Panc1 (cell line): Measurements from ENCODE around the gene SKAP1. TPM values are rescaled to one million over a fixed set of nuclear protein-coding genes. Genes with fewer than 3 reads are reported as not detected.

Experiments used
- ATAC-seq: fragments of 200-7000 bp; cut with Tn5 transposase; 2 replicates; pipeline ENCODE4 v1.9.1; 2020; ENCODE audit warnings: mild to moderate bottlenecking, moderate library complexity
- BruUV-seq: library from RNA; stranded (reverse); fragments of 400-500 nt; replicated peaks from 2 replicates; lab custom pipeline; 2021; lab: Mats Ljungman, UMichigan
- CTCF ChIA-PET: fragments of 300-600 bp; sonication (Branson Sonifier 250); formaldehyde crosslinking; loops from one replicate; lab custom pipeline; 2022; ENCODE audit warnings: antibody characterized with exemption; lab: Charles Lee
- POLR2A ChIA-PET: fragments of 300-600 bp; sonication (Branson Sonifier 250); formaldehyde crosslinking; loops from one replicate; lab custom pipeline; 2022; ENCODE audit warnings: antibody characterized with exemption; lab: Charles Lee
- DNase-seq: peaks from one replicate; pipeline ENCODE4 v3.0.0-alpha.2; 2010; ENCODE audit warnings: low read depth, low spot score
- H3K27ac ChIP-seq: 2 replicates; pipeline ENCODE4 v1.5.1; 2011; ENCODE audit warnings: mild to moderate bottlenecking, low read length, inconsistent platforms
- H3K27me3 ChIP-seq: fragments of 200-500 bp; sonication (Bioruptor generic); 2 replicates; pipeline ENCODE4 v1.6.0; 2014; ENCODE audit warnings: low read length, inconsistent platforms; ENCODE audit not compliant: control insufficient read depth, insufficient read depth
- H3K36me3 ChIP-seq: fragments of 200-500 bp; sonication (Bioruptor generic); 2 replicates; pipeline ENCODE4 v1.5.1; 2014; ENCODE audit warnings: inconsistent platforms, mild to moderate bottlenecking, low read length, moderate library complexity; ENCODE audit not compliant: control insufficient read depth, insufficient read depth
- H3K4me1 ChIP-seq: 2 replicates; pipeline ENCODE4 v1.5.1; 2011; ENCODE audit warnings: inconsistent platforms, mild to moderate bottlenecking, low read length, moderate library complexity; ENCODE audit not compliant: control insufficient read depth, insufficient read depth
- H3K4me3 ChIP-seq, 2 experiments: 2 replicates each; pipeline ENCODE4 v1.5.1; 2011 to 2012; ENCODE audit warnings: low read depth in 2 of 2, low read length in 2 of 2, mild to moderate bottlenecking in 2 of 2, inconsistent platforms in 1 of 2, moderate library complexity in 1 of 2
- H3K9me3 ChIP-seq: fragments of 200-500 bp; sonication (Bioruptor generic); 2 replicates; pipeline ENCODE4 v1.5.1; 2014; ENCODE audit warnings: low read depth, mild to moderate bottlenecking, inconsistent platforms, low read length, moderate library complexity; ENCODE audit not compliant: control insufficient read depth, insufficient read depth
- CTCF ChIP-seq: fragments of 450-650 bp; IDR thresholded peaks from 2 replicates; pipeline ENCODE4 v1.5.1; 2017; ENCODE audit warnings: mild to moderate bottlenecking
- POLR2AphosphoS5 ChIP-seq: IDR thresholded peaks from 2 replicates; pipeline ENCODE4 v1.6.1; 2012; ENCODE audit warnings: mild to moderate bottlenecking, low read depth, low read length, moderate library complexity
- REST ChIP-seq, 2 experiments: IDR thresholded peaks; 2 replicates each; pipeline ENCODE4 v1.6.1; 2011 to 2012; ENCODE audit warnings: low read depth in 2 of 2, control low read depth in 1 of 2, low read length in 1 of 2, mild to moderate bottlenecking in 1 of 2, moderate library complexity in 1 of 2; ENCODE audit not compliant: insufficient read depth in 1 of 2
- SIN3A ChIP-seq: IDR thresholded peaks from 2 replicates; pipeline ENCODE4 v1.6.1; 2012; ENCODE audit warnings: low read depth, mild to moderate bottlenecking, low read length, moderate library complexity, borderline replicate concordance; ENCODE audit not compliant: insufficient read depth
- TCF7L2 ChIP-seq: IDR thresholded peaks from 2 replicates; pipeline ENCODE4 v1.6.1; 2011; ENCODE audit warnings: mild to moderate bottlenecking, low read depth, low read length, inconsistent platforms
- in situ Hi-C: cut with HindIII; loops from 2 replicates; pipeline ENCODE4 v1.10.0; 2016; ENCODE audit warnings: low sequenced_read_pairs, low pct_unique_long_range_greater_than_20kb
- intact Hi-C: fragments of 100-400 bp; cut with micrococcal nuclease; formaldehyde crosslinking; loops from one replicate; pipeline ENCODE4 v1.10.0; 2022; ENCODE audit not compliant: unreplicated experiment
- total RNA-seq: library from RNA; stranded (reverse); gene quantifications from one replicate; pipeline ENCODE4 v1.2.1, GENCODE V29; 2021; ENCODE audit not compliant: unreplicated experiment

Gene SKAP1
- total RNA-seq, 1 experiment from 2014 or later, result 0.90 TPM

GRCh38 chr17:48382989-48383388, 47.0 kb downstream of the SKAP1 start:
- TF ChIP-seq TCF7L2 (no peak), CTCF (no peak), REST (IDR thresholded peaks at IDR 0.05; ENCODE audit: insufficient read depth in 1 of 2, low read depth in 2 of 2, low read length in 1 of 2) (no peak), POLR2AphosphoS5 (no peak), SIN3A (no peak)
- no peaks in the 10 kb centered on the region for H3K36me3 ChIP-seq
- no TSS peak for BruUV-seq
- H3K9me3 ChIP-seq, result no peaks in the 10 kb centered on the region
- intact Hi-C loops (no loop called here), in situ Hi-C loops (no loop called here)
- no peak for DNase-seq
- no peak for ATAC-seq
- H3K4me1 ChIP-seq, result no peaks in the 10 kb centered on the region
- CTCF ChIA-PET, result no interaction called here
- H3K27me3 ChIP-seq, result no peaks in the 10 kb centered on the region
- no peak overlapping the region for H3K4me3 ChIP-seq
- no peak overlapping the region for H3K27ac ChIP-seq
- POLR2A ChIA-PET, result no interaction called here

- POLR2A ChIA-PET, result no interaction called here
- Histone ChIP-seq H3K36me3 (no peaks in the 10 kb centered on the region), H3K27ac (no peak overlapping the region), H3K4me3 (no peak overlapping the region), H3K4me1 (no peaks in the 10 kb centered on the region), H3K9me3 (no peaks in the 10 kb centered on the region), H3K27me3 (no peaks in the 10 kb centered on the region)
- intact Hi-C loops, result no loop called here
- BruUV-seq, result no TSS peak
- in situ Hi-C loops, result no loop called here
- ATAC-seq (no peak; the same call in 1 of the 2 replicates), DNase-seq (no peak)
- TF ChIP-seq CTCF, result no peak
- no peak for TF ChIP-seq TCF7L2
- no peak for TF ChIP-seq REST (IDR thresholded peaks at IDR 0.05; ENCODE audit: insufficient read depth in 1 of 2, low read depth in 2 of 2, low read length in 1 of 2)
- TF ChIP-seq POLR2AphosphoS5, result no peak
- TF ChIP-seq SIN3A, result no peak
- CTCF ChIA-PET, result interaction anchor here (0.6 kb wide), 1 partner anchor 32 kb away, joined by 4 read pairs; no protein-coding TSS in a partner anchor
These were observed 51.2 kb downstream of the SKAP1 start for GRCh38 chr17:48378708-48379392.
